A549 (cell line): ENCODE results near the gene ZNF319. TPM values are rescaled to one million over a fixed set of nuclear protein-coding genes. Genes with fewer than 3 reads are reported as not detected.

Experiments used
- ATAC-seq, 2 experiments: fragments of 200-7000 bp in 1 of 2; fragments of >200 bp in 1 of 2; cut with Nextera tagmentation in 1 of 2; cut with Tn5 transposase in 1 of 2; 3 replicates each; pipeline versions ENCODE4 v1.8.0 to v1.9.1; 2018 to 2020; ENCODE audit warnings: mild to moderate bottlenecking in 1 of 2, moderate library complexity in 1 of 2
- CTCF ChIA-PET: fragments of 300-600 bp; sonication (Branson Sonifier 250); formaldehyde crosslinking; extraction: SDS; loops from one replicate; lab custom pipeline; 2021; ENCODE audit warnings: antibody characterized with exemption, inconsistent platforms; lab: Yijun Ruan, JAX
- POLR2A ChIA-PET: fragments of 350-600 bp; formaldehyde crosslinking; extraction: SDS; loops from one replicate; lab custom pipeline; 2021; ENCODE audit warnings: antibody characterized with exemption, inconsistent platforms; lab: Yijun Ruan, JAX
- DNase-seq, 2 experiments: peaks; one replicate each; pipeline versions ENCODE4 v3.0.0 to v3.0.0-alpha.2; 2011 to 2016; ENCODE audit warnings: low read depth in 1 of 2, low spot score in 1 of 2
- FAIRE-seq: peaks from 2 replicates; lab custom pipeline; 2011; peaks lifted over from hg19 to GRCh38; lab: Jason Lieb, UNC
- H3K27ac ChIP-seq, 2 experiments: fragments of >200 bp; sonication (Bioruptor Twin); formaldehyde crosslinking; 3 replicates each; pipeline ENCODE4 v1.5.1; 2016 to 2017
- H3K4me1 ChIP-seq: fragments of >200 bp; sonication (Bioruptor Twin); formaldehyde crosslinking; 3 replicates; pipeline ENCODE4 v1.6.1; 2016
- H3K4me2 ChIP-seq: fragments of >200 bp; sonication (Bioruptor Twin); formaldehyde crosslinking; 3 replicates; pipeline ENCODE4 v1.6.1; 2016
- H3K4me3 ChIP-seq: fragments of >200 bp; sonication (Bioruptor Twin); formaldehyde crosslinking; 3 replicates; pipeline ENCODE4 v1.5.1; 2016
- H3K9me3 ChIP-seq: fragments of >200 bp; sonication (Bioruptor Twin); formaldehyde crosslinking; 3 replicates; pipeline ENCODE4 v1.6.1; 2016
- BHLHE40 ChIP-seq: IDR thresholded peaks from 2 replicates; pipeline ENCODE4 v1.6.1; 2012; ENCODE audit warnings: low read depth, low read length, inconsistent platforms
- CBX2 ChIP-seq: fragments of 200-600 bp; sonication (generic); IDR thresholded peaks from 2 replicates; pipeline ENCODE4 v1.6.1; 2016; ENCODE audit warnings: low read depth, mild to moderate bottlenecking, borderline replicate concordance
- CTCF ChIP-seq: fragments of >200 bp; sonication (Bioruptor Twin); formaldehyde crosslinking; IDR thresholded peaks from 3 replicates; pipeline ENCODE4 v1.5.1; 2016
- EHMT2 ChIP-seq: fragments of 200-600 bp; sonication (generic); IDR thresholded peaks from 2 replicates; pipeline ENCODE4 v1.6.1; 2016; ENCODE audit warnings: antibody characterized with exemption, low read depth, mild to moderate bottlenecking, moderate library complexity
- EP300 ChIP-seq, 2 experiments: fragments of >200 bp; sonication (Bioruptor Twin); formaldehyde crosslinking; IDR thresholded peaks; 2 replicates in 1 of 2; 3 replicates in 1 of 2; pipeline ENCODE4 v1.6.1; 2016 to 2017
- FOSL2 ChIP-seq, 2 experiments: fragments of 450-650 bp in 1 of 2; fragments of >200 bp in 1 of 2; sonication (Bioruptor Twin) in 1 of 2; formaldehyde crosslinking; IDR thresholded peaks; 2 replicates each; pipeline versions ENCODE4 v1.5.0 to v1.6.1; 2016 to 2020; ENCODE audit warnings: mild to moderate bottlenecking in 1 of 2, moderate library complexity in 1 of 2
- HDAC2 ChIP-seq: fragments of 200-600 bp; sonication (generic); IDR thresholded peaks from 2 replicates; pipeline ENCODE4 v1.6.1; 2016
- HOXA7 ChIP-seq: fragments of 250-450 bp; sonication (Bioruptor Pico); IDR thresholded peaks from 2 replicates; pipeline ENCODE4 v1.5.0; 2020; ENCODE audit warnings: mild to moderate bottlenecking, moderate library complexity
- JUNB ChIP-seq: fragments of >200 bp; sonication (Bioruptor Twin); formaldehyde crosslinking; IDR thresholded peaks from 2 replicates; pipeline ENCODE4 v1.6.1; 2016
- MAX ChIP-seq: IDR thresholded peaks from 2 replicates; pipeline ENCODE4 v1.6.1; 2012
- NFE2L2 ChIP-seq: fragments of 150-350 bp; conservative IDR thresholded peaks from 2 replicates; pipeline ENCODE4 v1.6.1; 2014; ENCODE audit warnings: low read length
- NR3C1 ChIP-seq: fragments of >200 bp; sonication (Bioruptor Twin); formaldehyde crosslinking; IDR thresholded peaks from 3 replicates; pipeline ENCODE4 v1.6.1; 2017
- PHF8 ChIP-seq: fragments of 200-600 bp; sonication (generic); IDR thresholded peaks from 2 replicates; pipeline ENCODE4 v1.6.1; 2016; ENCODE audit warnings: low read depth, mild to moderate bottlenecking, antibody characterized with exemption, moderate library complexity, borderline replicate concordance
- POLR2A ChIP-seq: IDR thresholded peaks from 2 replicates; pipeline ENCODE4 v1.6.1; 2012; ENCODE audit warnings: mild to moderate bottlenecking, low read length
- RARB ChIP-seq: fragments of 250-450 bp; sonication (Bioruptor Pico); IDR thresholded peaks from 2 replicates; pipeline ENCODE4 v1.8.0; 2021; ENCODE audit warnings: mild to moderate bottlenecking, moderate library complexity
- RCOR1 ChIP-seq: fragments of 150-350 bp; IDR thresholded peaks from 2 replicates; pipeline ENCODE4 v1.6.1; 2014; ENCODE audit warnings: antibody characterized with exemption, low read length, low read depth
- RNF2 ChIP-seq: fragments of 200-600 bp; sonication (generic); IDR thresholded peaks from 2 replicates; pipeline ENCODE4 v1.6.1; 2016; ENCODE audit warnings: low read depth, mild to moderate bottlenecking, antibody characterized with exemption, moderate library complexity, borderline replicate concordance
- TFCP2L1 ChIP-seq: fragments of 250-450 bp; sonication (Bioruptor Pico); IDR thresholded peaks from 2 replicates; pipeline ENCODE4 v1.5.0; 2021; ENCODE audit warnings: mild to moderate bottlenecking
- ZFP36 ChIP-seq: fragments of 450-650 bp; IDR thresholded peaks from 2 replicates; pipeline ENCODE4 v1.6.1; 2014; ENCODE audit warnings: borderline replicate concordance; ENCODE audit not compliant: partially characterized antibody
- ZNF302 ChIP-seq: fragments of 250-450 bp; sonication (Bioruptor Pico); IDR thresholded peaks from 2 replicates; pipeline ENCODE4 v1.9.0; 2021; ENCODE audit warnings: inconsistent platforms, mild to moderate bottlenecking, moderate library complexity
- ZSCAN20 ChIP-seq: fragments of 250-450 bp; sonication (Bioruptor Pico); IDR thresholded peaks from 2 replicates; pipeline ENCODE4 v1.8.0; 2022; ENCODE audit warnings: mild to moderate bottlenecking, moderate library complexity
- WGBS: methylation state at CpG from one replicate; pipeline ENCODE4 v1.1.6; 2017; ENCODE audit errors: missing lambda C conversion rate; 5-methylcytosine and 5-hydroxymethylcytosine counted together
- polyA plus RNA-seq, 4 experiments: library from polyadenylated mRNA; depleted of rRNA in 3 of 4; stranded (reverse); fragments of >200 nt; fragmentation: RNase III in 1 of 4; extraction: RNeasy Plus Mini Kit Qiagen cat#74134 plus additional on column Dnase treatment in 1 of 4; gene quantifications; 2 replicates in 3 of 4; 3 replicates in 1 of 4; pipeline ENCODE4 v1.2.3, GENCODE V29; 2011 to 2017
- TF ChIP-seq, protein P1 (sequence below): fragments of 250-450 bp; sonication (Bioruptor Pico); IDR thresholded peaks from 2 replicates; pipeline ENCODE4 v1.5.0; 2021; ENCODE audit warnings: mild to moderate bottlenecking, moderate library complexity, borderline replicate concordance
- TF ChIP-seq, protein P2 (sequence below): IDR thresholded peaks from 2 replicates; pipeline ENCODE4 v1.6.1; 2012; ENCODE audit warnings: low read depth, borderline replicate concordance

ZNF319 gene
- polyA plus RNA-seq, 2 of the 4 experiments (the other 2 are of a cell fraction) = 10.8 to 11.3 TPM

- no peak for TF ChIP-seq PHF8
- no peak for TF ChIP-seq RNF2
- no peak for TF ChIP-seq NR3C1
- TF ChIP-seq ZSCAN20 (CRISPR knock-in tag) = no peak
- no peak for TF ChIP-seq BHLHE40
- no peak for TF ChIP-seq TFCP2L1
- no peak for TF ChIP-seq ZNF302 (CRISPR knock-in tag)
- no peak for TF ChIP-seq CTCF
- no peak for TF ChIP-seq JUNB
- no peak for TF ChIP-seq RARB (CRISPR knock-in tag)
- TF ChIP-seq, protein P1, sequence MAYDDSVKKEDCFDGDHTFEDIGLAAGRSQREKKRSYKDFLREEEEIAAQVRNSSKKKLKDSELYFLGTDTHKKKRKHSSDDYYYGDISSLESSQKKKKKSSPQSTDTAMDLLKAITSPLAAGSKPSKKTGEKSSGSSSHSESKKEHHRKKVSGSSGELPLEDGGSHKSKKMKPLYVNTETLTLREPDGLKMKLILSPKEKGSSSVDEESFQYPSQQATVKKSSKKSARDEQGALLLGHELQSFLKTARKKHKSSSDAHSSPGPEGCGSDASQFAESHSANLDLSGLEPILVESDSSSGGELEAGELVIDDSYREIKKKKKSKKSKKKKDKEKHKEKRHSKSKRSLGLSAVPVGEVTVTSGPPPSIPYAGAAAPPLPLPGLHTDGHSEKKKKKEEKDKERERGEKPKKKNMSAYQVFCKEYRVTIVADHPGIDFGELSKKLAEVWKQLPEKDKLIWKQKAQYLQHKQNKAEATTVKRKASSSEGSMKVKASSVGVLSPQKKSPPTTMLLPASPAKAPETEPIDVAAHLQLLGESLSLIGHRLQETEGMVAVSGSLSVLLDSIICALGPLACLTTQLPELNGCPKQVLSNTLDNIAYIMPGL (CRISPR knock-in tag) = no peak
- TF ChIP-seq, all 56 proteins: peak for 0
- ATAC-seq (no peak), FAIRE-seq (no peak), DNase-seq (no peak)
- H3K4me2 ChIP-seq = no peak overlapping the region
- ChIA-PET CTCF (interaction anchor here (1.0 to 12.6 kb wide), 5 partner anchors 8 to 129 kb away, joined by 3 to 160 read pairs (median 7); partner anchors contain the start of genes USB1 and ZNF319), POLR2A (no interaction called here)
- no peak overlapping the region for H3K27ac ChIP-seq
- WGBS = 93% methylated on average over 6 of the region's 6 CpGs
- peaks cover 31% of the 10 kb centered on the region for H3K4me1 ChIP-seq
- no peaks in the 10 kb centered on the region for H3K9me3 ChIP-seq
- H3K4me3 ChIP-seq = no peak overlapping the region
These were observed 8.4 kb downstream of the ZNF319 start for GRCh38 chr16:57992084-57992483.

DNA sequence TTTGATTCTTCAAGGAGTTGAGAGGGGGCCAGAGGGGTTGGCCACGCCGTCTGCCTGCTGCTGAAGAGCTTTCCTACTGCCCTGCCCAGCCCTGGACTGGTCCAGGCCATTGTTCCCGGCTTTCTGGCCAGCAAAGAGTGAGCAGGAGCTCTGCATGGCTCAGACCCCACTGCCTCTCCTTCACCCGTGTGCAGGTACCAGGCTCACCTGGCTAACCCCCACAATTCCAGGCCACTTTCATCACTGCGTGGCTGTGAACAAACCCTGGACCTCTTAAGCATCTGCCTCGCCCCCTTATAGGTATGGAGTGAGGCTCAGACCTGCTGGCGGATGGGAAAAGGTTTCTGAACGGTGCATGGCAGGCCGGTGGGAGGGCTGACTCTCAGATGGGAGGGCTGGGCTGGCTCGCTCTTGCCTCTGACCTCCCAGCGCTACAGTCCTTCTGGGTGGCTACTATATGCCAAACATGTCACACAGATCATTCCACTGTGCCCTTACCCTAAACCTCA, 8.9 kb downstream of the ZNF319 start:
- no peaks in the 10 kb centered on the region for H3K9me3 ChIP-seq
- peaks cover 31% of the 10 kb centered on the region for H3K4me1 ChIP-seq
- 86% methylated on average over 10 of the region's 11 CpGs for whole genome bisulfite sequencing
- ChIA-PET CTCF (interaction anchor here (2.1 to 12.6 kb wide), 3 partner anchors 9 to 93 kb away, joined by 7 to 160 read pairs (median 29); partner anchors contain the start of genes USB1 and ZNF319), POLR2A (no interaction called here)
- H3K4me2 ChIP-seq = no peak overlapping the region
- FAIRE-seq (no peak), DNase-seq (no peak), ATAC-seq (no peak)
- TF ChIP-seq POLR2A = no peak
- no peak for TF ChIP-seq MAX
- no peak for TF ChIP-seq FOSL2 (IDR thresholded peaks at IDR 0.05)
- TF ChIP-seq FOSL2 (CRISPR knock-in tag; IDR thresholded peaks at IDR 0.05) = no peak
- TF ChIP-seq ZFP36 = no peak
- TF ChIP-seq, protein P2, sequence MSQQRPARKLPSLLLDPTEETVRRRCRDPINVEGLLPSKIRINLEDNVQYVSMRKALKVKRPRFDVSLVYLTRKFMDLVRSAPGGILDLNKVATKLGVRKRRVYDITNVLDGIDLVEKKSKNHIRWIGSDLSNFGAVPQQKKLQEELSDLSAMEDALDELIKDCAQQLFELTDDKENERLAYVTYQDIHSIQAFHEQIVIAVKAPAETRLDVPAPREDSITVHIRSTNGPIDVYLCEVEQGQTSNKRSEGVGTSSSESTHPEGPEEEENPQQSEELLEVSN = no peak
- no peak for TF ChIP-seq CTCF
- TF ChIP-seq NFE2L2 = no peak
- TF ChIP-seq EP300 (IDR thresholded peaks at IDR 0.05) = no peak
- TF ChIP-seq BHLHE40 = no peak
- TF ChIP-seq HOXA7 (CRISPR knock-in tag) = no peak
- TF ChIP-seq RCOR1 = no peak
- TF ChIP-seq HDAC2 = no peak
- no peak for TF ChIP-seq CBX2
- no peak for TF ChIP-seq RARB (CRISPR knock-in tag)
- TF ChIP-seq, protein P1 (CRISPR knock-in tag) = no peak
- no peak for TF ChIP-seq EHMT2
- H3K27ac ChIP-seq = 0 out of 6 replicates have a peak overlapping the region, but pooled peaks of 1 of the 2 experiments have one; percentile 16
- no peak overlapping the region for H3K4me3 ChIP-seq
